Glutamatergic neuron (in vitro differentiated cells): ENCODE results near the gene PPP1R1B. TPM values are rescaled to one million over a fixed set of nuclear protein-coding genes. Genes with fewer than 3 reads are reported as not detected.
A peak's percentile ranks its signal among the peaks of the same experiment; 100 is the strongest.

Source experiments
- DNase-seq: peaks from one replicate; pipeline ENCODE4 v3.0.0; 2022
- H3K27ac Mint-ChIP-seq: one replicate; pipeline ENCODE4 v1.8.0; 2020; ENCODE audit warnings: mild to moderate bottlenecking, mixed read lengths, inconsistent platforms; ENCODE audit not compliant: unreplicated experiment
- H3K27me3 Mint-ChIP-seq: one replicate; pipeline ENCODE4 v1.8.0; 2020; ENCODE audit warnings: mild to moderate bottlenecking, moderate library complexity, mixed read lengths, inconsistent platforms; ENCODE audit not compliant: unreplicated experiment
- H3K36me3 Mint-ChIP-seq: one replicate; pipeline ENCODE4 v1.8.0; 2020; ENCODE audit warnings: mild to moderate bottlenecking, mixed read lengths, inconsistent platforms; ENCODE audit not compliant: unreplicated experiment
- H3K4me1 Mint-ChIP-seq: one replicate; pipeline ENCODE4 v1.8.0; 2020; ENCODE audit warnings: mild to moderate bottlenecking, low read depth, mixed read lengths, inconsistent platforms; ENCODE audit not compliant: unreplicated experiment
- H3K4me3 Mint-ChIP-seq: one replicate; pipeline ENCODE4 v1.8.0; 2020; ENCODE audit warnings: mild to moderate bottlenecking, mixed read lengths, inconsistent platforms; ENCODE audit not compliant: unreplicated experiment
- H3K9me3 Mint-ChIP-seq: one replicate; pipeline ENCODE4 v1.8.0; 2020; ENCODE audit warnings: mild to moderate bottlenecking, moderate library complexity, mixed read lengths, inconsistent platforms; ENCODE audit not compliant: unreplicated experiment
- total RNA-seq: library from RNA; stranded (reverse); fragmentation: NEBNext Ultra II Directional; extraction: Animal tissue kit (Norgen Biotek cat#: 25700); gene quantifications from one replicate; pipeline ENCODE4 v1.2.1, GENCODE V29; 2021; ENCODE audit not compliant: unreplicated experiment
- TF ChIP-seq, protein P1 (sequence below): fragments of 200-600 bp; sonication (generic); IDR thresholded peaks from one replicate; pipeline ENCODE4 v1.5.0; 2021; ENCODE audit not compliant: partially characterized antibody, unreplicated experiment

The PPP1R1B gene
- total RNA-seq, 1 donor from 2014 or later, result not detected

DNA sequence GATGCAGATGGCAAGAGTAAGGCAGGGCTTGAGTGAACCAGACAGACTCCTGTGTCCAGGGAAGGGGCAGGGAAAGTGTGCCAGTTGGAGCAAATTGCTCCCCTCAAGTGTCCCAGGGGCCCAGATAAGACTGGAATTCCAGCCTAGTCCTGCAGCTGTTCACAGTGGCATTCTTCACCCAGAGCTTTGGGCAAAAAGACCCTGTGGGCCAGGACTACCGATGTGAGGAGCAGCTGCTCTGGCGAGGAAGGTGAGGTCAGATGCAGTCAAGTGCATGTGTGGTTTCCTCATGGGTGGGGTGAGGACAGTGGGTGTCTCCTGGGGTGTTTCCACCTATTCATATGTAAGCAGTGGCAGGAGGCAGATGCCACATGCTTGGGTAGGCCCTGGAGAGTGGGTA, 33.4 kb upstream of the PPP1R1B start:
- Mint-ChIP-seq H3K27me3 (peaks cover 20% of the 10 kb centered on the region), H3K36me3 (no peaks in the 10 kb centered on the region), H3K27ac (no peak overlapping the region), H3K4me3 (no peak overlapping the region), H3K4me1 (peaks cover 36% of the 10 kb centered on the region), H3K9me3 (peaks cover 18% of the 10 kb centered on the region)
- TF ChIP-seq, protein P1, sequence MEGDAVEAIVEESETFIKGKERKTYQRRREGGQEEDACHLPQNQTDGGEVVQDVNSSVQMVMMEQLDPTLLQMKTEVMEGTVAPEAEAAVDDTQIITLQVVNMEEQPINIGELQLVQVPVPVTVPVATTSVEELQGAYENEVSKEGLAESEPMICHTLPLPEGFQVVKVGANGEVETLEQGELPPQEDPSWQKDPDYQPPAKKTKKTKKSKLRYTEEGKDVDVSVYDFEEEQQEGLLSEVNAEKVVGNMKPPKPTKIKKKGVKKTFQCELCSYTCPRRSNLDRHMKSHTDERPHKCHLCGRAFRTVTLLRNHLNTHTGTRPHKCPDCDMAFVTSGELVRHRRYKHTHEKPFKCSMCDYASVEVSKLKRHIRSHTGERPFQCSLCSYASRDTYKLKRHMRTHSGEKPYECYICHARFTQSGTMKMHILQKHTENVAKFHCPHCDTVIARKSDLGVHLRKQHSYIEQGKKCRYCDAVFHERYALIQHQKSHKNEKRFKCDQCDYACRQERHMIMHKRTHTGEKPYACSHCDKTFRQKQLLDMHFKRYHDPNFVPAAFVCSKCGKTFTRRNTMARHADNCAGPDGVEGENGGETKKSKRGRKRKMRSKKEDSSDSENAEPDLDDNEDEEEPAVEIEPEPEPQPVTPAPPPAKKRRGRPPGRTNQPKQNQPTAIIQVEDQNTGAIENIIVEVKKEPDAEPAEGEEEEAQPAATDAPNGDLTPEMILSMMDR, result no peak
- DNase-seq, result no peak

DNA sequence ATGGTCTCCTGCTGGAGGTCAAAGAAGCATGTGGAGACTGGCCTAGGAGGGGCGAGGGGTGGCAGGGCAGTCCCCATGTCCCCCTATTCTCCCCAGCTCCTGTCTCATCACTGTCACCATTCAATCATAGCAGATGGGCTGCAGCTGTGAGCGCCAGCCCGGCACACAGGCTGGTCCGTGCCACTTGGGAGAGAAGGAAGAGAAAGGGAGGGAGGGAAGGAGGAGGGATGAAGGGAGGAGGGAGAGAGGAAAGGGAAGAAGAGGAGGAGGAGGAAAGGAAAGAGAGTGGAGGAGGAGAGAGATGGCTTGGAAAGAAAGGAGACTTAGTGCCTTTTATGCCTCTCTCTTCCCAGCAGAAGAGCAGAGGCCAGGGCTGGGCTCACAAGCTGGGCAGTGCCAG, 31.5 kb upstream of the PPP1R1B start:
- Mint-ChIP-seq H3K4me3 (peak overlapping the region; percentile 18), H3K9me3 (peaks cover 15% of the 10 kb centered on the region), H3K27ac (peak overlapping the region; percentile 0), H3K4me1 (peaks cover 36% of the 10 kb centered on the region), H3K27me3 (peaks cover 25% of the 10 kb centered on the region), H3K36me3 (no peaks in the 10 kb centered on the region)
- TF ChIP-seq, protein P1, result no peak
- DNase-seq, result no peak

DNA sequence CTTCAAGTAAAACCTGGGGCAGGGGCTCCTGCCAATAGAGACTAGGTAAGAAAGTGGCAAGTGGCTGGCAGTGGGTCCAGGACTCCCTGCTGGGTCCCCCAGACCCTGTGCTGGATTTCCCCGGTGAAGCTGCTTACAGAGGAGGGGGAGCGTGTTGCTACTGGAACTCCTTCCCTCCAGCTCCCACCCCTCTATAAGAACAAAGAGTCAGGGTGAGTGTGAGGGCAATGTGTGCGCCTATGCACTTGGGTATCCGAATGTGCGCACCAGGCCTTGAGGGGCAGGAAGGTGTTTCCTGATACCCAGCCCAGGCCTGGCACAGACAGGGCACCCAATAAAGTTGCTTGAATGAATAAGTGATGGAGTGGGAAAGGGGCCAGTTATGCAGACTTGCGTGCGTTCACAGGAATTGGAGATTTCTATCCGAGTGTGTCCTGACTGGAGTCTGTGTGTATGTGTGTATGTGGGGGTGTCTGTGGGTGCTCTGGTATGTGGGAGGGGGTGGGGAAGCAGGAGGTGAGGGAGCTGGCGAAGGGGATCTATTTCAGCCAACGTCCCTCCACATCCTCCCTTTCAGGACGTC, 30.7 kb upstream of the PPP1R1B start:
- H3K4me3 Mint-ChIP-seq, result peak overlapping the region; percentile 67

DNA sequence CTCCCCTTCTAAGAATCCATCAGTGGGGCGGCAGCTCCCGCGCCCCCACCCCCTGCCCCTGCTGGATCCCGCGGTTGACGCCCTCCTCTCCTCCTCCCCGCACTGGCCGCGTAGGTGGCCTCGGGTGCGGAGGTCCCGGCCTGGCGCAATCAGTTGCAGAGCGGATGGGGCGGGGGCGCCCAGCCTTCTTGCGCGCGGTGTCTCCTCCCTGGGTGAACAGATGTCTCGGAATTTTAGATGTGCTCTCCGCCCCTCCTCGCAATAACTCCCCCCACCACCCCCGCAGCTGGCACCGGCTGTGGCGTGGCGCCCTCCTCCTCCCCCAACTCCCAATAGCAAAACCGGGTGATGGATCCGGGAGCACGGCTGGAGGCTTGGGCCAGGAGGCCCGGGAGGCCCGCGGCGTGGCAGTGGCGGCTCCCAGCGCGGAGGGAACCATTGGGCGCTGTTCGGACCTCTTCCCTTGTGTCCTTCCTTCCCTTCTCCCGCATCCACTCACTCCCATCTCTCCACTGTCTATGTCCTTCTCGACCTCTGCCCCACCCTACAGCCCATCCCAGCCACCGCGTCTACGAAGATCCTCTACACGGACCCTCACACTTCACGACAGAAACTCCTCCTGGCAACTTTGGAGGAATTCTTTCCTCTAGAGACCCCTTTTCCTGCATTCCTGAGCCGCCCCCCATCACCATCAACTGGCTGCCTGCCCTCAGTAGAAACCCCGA, 30.0 kb upstream of the PPP1R1B start:
- peaks cover 34% of the 10 kb centered on the region for H3K27me3 Mint-ChIP-seq
- H3K4me1 Mint-ChIP-seq, result peaks cover 42% of the 10 kb centered on the region
- H3K9me3 Mint-ChIP-seq, result peaks cover 15% of the 10 kb centered on the region
- TF ChIP-seq, protein P1, result no peak
- no peak overlapping the region for H3K27ac Mint-ChIP-seq
- H3K4me3 Mint-ChIP-seq, result peak overlapping the region; percentile 67
- no peak for DNase-seq
- H3K36me3 Mint-ChIP-seq, result no peaks in the 10 kb centered on the region

More for the DNA sequence above, 30.7 kb upstream of the PPP1R1B start:
- DNase-seq, result no peak
- H3K9me3 Mint-ChIP-seq, result peaks cover 15% of the 10 kb centered on the region
- peaks cover 30% of the 10 kb centered on the region for H3K27me3 Mint-ChIP-seq
- H3K27ac Mint-ChIP-seq, result no peak overlapping the region
- H3K4me1 Mint-ChIP-seq, result peaks cover 39% of the 10 kb centered on the region
- TF ChIP-seq, protein P1, result no peak
- no peaks in the 10 kb centered on the region for H3K36me3 Mint-ChIP-seq

DNA sequence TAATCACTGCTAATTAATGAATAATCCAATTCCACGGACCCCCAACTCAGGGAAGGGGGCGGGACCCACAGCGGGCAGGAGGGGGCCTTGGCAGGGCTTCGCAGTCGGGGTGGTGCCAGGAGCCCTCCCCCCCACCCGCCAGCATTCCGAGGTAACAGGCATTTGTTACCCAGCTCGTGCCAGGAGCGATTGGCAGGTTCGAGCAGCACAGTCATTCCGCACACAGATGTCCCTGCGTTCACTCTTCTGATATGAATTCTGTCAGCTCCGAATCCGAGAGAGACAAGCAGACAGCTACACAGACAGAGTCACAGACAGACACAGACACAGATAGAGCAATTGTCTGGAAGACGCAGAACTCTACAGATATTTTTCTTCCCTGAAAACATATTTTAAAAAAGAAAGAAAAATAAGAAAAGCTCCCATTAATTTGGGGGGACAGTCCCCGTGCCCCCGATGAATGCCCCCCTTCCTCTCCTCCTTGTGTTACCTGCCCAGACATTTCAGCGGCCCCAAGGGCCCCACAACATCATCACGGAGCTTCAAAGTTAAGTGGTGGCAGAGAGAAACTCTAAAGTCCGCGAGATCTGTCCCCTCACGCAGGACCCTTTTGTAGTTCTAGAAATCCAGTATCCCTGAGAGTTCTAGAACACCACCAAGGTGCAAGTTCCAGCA, 29.2 kb upstream of the PPP1R1B start:
- peaks cover 16% of the 10 kb centered on the region for H3K9me3 Mint-ChIP-seq
- no peak for DNase-seq
- TF ChIP-seq, protein P1, result no peak
- H3K27ac Mint-ChIP-seq, result no peak overlapping the region
- peaks cover 44% of the 10 kb centered on the region for H3K4me1 Mint-ChIP-seq
- no peaks in the 10 kb centered on the region for H3K36me3 Mint-ChIP-seq
- H3K27me3 Mint-ChIP-seq, result peaks cover 40% of the 10 kb centered on the region
- peak overlapping the region; percentile 74 for H3K4me3 Mint-ChIP-seq
